Right lobe of liver (tissue), 6 donors: Measurements from ENCODE around the gene ANKS1B. TPM values are rescaled to one million over a fixed set of nuclear protein-coding genes. Genes with fewer than 3 reads are reported as not detected.

ENCODE experiments used
- ATAC-seq, 4 donors: fragments of 200-7000 bp; cut with Tn5 transposase; one replicate each; pipeline ENCODE4 v1.9.1; 2020; ENCODE audit warnings: mild to moderate bottlenecking in 4 of 4, moderate library complexity in 4 of 4
- DNase-seq, 3 donors: peaks; one replicate each; pipeline ENCODE4 v3.0.0-alpha.2; 2020
- H3K27ac ChIP-seq, 3 donors: fragments of 200-600 bp; one replicate each; pipeline ENCODE4 v1.8.0; 2022
- H3K27me3 ChIP-seq, 2 donors: fragments of 200-600 bp; one replicate each; pipeline ENCODE4 v1.8.0; 2022
- H3K36me3 ChIP-seq, 4 donors: fragments of 200-600 bp; sonication (generic) in 1 of 4; one replicate each; pipeline versions ENCODE4 v1.5.1 to v1.8.0; 2017 to 2022; ENCODE audit warnings: control low read depth in 1 of 4
- H3K4me1 ChIP-seq, 4 donors: fragments of 200-600 bp; sonication (generic) in 1 of 4; one replicate each; pipeline versions ENCODE4 v1.5.1 to v1.8.0; 2017 to 2022; ENCODE audit warnings: control low read depth in 1 of 4
- H3K4me3 ChIP-seq, 3 donors: fragments of 200-600 bp; one replicate each; pipeline ENCODE4 v1.8.0; 2022
- H3K9me3 ChIP-seq, 4 donors: fragments of 200-600 bp; sonication (generic) in 1 of 4; one replicate each; pipeline versions ENCODE4 v1.5.1 to v1.8.0; 2017 to 2022; ENCODE audit warnings: control low read depth in 1 of 4
- POLR2A ChIP-seq: fragments of 450-650 bp; IDR thresholded peaks from one replicate; pipeline ENCODE4 v1.6.1; 2017; ENCODE audit warnings: antibody characterized with exemption, mild to moderate bottlenecking
- WGBS: methylation state at CpG from one replicate; pipeline ENCODE4 v1.1.6; 2018; ENCODE audit warnings: low coverage, low lambda C conversion rate; ENCODE audit not compliant: insufficient coverage; ENCODE audit errors: missing lambda C conversion rate; 5-methylcytosine and 5-hydroxymethylcytosine counted together
- intact Hi-C, 2 donors: fragments of 100-400 bp; cut with DNase I; formaldehyde crosslinking; loops; one replicate each; pipeline versions ENCODE4 v1.11.2 to v1.14.1; 2022
- total RNA-seq, 6 experiments: library from RNA; depleted of rRNA in 2 of 6; stranded (reverse); fragments of >200 nt in 2 of 6; fragmentation: NEBNext Ultra II Directional in 3 of 6; extraction: Animal tissue kit (Norgen Biotek cat#: 25700) in 3 of 6; gene quantifications; one replicate each; pipeline versions ENCODE4 v1.1.0 to v1.2.4, GENCODE V29; 2016 to 2023
- TF ChIP-seq, protein P1 (sequence below), 4 donors: fragments of 200-600 bp in 3 of 4; fragments of 450-650 bp in 1 of 4; IDR thresholded peaks; one replicate each; pipeline versions ENCODE4 v1.5.1 to v1.8.0; 2016 to 2022; ENCODE audit warnings: antibody characterized with exemption in 4 of 4, mild to moderate bottlenecking in 2 of 4
- donor health status: DM: no; HTN: yes; CAD: no.
- donor health status: DM: no; HTN: no; CAD: no.
- donor health status: DM: no; HTN: no; CAD: no.
- donor health status: DM: no; HTN: yes; CAD: no.
- donor health status: DM: no; HTN: yes; CAD: no.

Gene ANKS1B
- total RNA-seq, 6 experiments from 2014 or later = 0.17 to 1.9 (median 0.44) TPM; not detected in 1

DNA sequence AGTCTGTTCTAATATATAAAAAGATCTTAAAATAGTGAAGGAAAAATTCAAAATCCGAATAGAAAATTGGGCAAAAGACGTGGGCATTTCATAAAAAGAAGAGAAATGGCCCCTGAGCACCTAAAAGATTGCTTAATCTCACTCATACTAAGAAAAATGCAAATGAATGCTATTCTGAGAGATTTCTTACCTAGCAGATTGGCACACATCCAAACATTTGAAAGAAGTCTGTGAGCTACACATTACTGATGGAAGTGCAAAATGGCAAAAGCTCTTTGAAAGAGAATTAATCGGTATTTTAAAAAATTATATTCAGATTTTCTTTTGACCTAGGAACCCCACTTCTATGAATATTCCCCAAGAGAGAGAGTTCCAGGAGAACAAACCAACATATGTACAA, 617.6 kb downstream of the ANKS1B start:
- DNase-seq = no peak
- 59% methylated on average over 3 of the region's 3 CpGs for WGBS

DNA sequence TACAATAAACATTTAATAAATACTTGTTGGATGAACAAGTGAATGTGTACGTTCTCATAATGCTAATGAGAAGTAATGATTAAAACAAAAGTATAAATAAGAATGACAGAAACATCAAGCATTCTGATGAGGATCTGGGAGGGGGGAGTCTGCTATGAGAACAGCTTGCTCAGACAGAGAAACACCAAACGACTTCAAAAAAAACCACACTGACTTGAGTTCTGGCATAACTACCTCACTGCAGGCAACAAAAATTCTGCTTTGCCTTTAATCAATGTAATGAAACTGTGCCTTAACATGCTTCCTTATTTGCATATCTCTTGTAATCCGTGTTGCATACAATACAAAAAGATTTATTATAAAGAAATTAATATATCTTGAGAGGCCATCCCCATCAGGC, 632.5 kb downstream of the ANKS1B start:
- Histone ChIP-seq H3K27ac (no peak overlapping the region), H3K4me3 (no peak overlapping the region), H3K9me3 (no peaks in the 10 kb centered on the region), H3K36me3 (no peaks in the 10 kb centered on the region), H3K27me3 (no peaks in the 10 kb centered on the region), H3K4me1 (no peaks in the 10 kb centered on the region)
- intact Hi-C loops = no loop called here
- ATAC-seq (no peak), DNase-seq (no peak)
- 24% methylated on average over 3 of the region's 3 CpGs for WGBS
- TF ChIP-seq, protein P1, sequence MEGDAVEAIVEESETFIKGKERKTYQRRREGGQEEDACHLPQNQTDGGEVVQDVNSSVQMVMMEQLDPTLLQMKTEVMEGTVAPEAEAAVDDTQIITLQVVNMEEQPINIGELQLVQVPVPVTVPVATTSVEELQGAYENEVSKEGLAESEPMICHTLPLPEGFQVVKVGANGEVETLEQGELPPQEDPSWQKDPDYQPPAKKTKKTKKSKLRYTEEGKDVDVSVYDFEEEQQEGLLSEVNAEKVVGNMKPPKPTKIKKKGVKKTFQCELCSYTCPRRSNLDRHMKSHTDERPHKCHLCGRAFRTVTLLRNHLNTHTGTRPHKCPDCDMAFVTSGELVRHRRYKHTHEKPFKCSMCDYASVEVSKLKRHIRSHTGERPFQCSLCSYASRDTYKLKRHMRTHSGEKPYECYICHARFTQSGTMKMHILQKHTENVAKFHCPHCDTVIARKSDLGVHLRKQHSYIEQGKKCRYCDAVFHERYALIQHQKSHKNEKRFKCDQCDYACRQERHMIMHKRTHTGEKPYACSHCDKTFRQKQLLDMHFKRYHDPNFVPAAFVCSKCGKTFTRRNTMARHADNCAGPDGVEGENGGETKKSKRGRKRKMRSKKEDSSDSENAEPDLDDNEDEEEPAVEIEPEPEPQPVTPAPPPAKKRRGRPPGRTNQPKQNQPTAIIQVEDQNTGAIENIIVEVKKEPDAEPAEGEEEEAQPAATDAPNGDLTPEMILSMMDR (IDR thresholded peaks at IDR 0.05) = no peak
- TF ChIP-seq POLR2A = no peak

More for the DNA sequence above, 617.6 kb downstream of the ANKS1B start:
- Histone ChIP-seq H3K9me3 (no peaks in the 10 kb centered on the region), H3K4me1 (no peaks in the 10 kb centered on the region), H3K27me3 (no peaks in the 10 kb centered on the region), H3K4me3 (no peak overlapping the region), H3K27ac (no peak overlapping the region), H3K36me3 (no peaks in the 10 kb centered on the region)
- TF ChIP-seq POLR2A = no peak
- TF ChIP-seq, protein P1 (IDR thresholded peaks at IDR 0.05) = no peak
- no peak for ATAC-seq
- intact Hi-C loops = no loop called here

DNA sequence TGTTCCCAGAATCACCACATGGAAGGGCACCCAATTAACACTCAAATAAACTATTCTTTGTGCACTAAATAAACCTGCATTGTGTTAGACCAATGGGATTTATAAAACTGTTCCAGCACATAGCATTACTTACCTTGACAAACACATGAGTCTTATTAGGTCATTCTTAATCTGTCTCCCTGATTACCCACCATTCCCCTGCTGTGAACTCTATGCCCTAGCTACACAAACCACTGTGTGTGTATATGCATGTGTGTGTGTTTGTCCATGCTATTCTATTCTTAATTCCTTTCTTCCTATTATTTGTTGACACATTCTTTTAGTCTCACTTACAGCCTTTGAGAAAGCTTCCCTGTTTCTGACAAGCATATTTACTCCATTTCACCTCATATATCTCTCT, 640.8 kb downstream of the ANKS1B start:
- H3K27me3 ChIP-seq = no peaks in the 10 kb centered on the region
- H3K36me3 ChIP-seq = no peaks in the 10 kb centered on the region
- no peak overlapping the region for H3K27ac ChIP-seq
- intact Hi-C loops = no loop called here
- no peak for ATAC-seq
- no peak overlapping the region for H3K4me3 ChIP-seq
- H3K9me3 ChIP-seq = no peaks in the 10 kb centered on the region
- TF ChIP-seq, protein P1 (IDR thresholded peaks at IDR 0.05) = no peak
- TF ChIP-seq POLR2A = no peak
- no peaks in the 10 kb centered on the region for H3K4me1 ChIP-seq
- DNase-seq = no peak

DNA sequence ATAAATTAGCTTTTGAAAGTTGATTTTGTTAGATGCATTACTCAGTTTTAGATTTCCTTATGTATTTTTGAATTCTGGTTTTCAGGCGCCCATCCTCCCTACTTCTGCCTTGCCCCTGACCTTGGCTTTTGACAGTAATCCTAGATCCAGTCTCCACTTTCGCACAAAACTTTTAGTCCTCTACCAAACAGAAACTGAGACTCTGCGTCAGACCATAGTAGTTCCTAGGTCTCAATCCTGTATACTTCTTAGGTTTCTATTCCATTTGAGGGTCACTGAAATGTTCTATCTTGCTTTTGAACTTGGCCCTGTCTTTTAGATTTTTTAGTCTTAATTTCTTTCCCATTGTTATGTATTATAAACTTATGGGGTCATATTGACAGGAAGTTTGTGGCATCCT, 645.1 kb downstream of the ANKS1B start:
- H3K36me3 ChIP-seq = no peaks in the 10 kb centered on the region
- TF ChIP-seq POLR2A = no peak
- TF ChIP-seq, protein P1 (IDR thresholded peaks at IDR 0.05) = no peak
- H3K27ac ChIP-seq = no peak overlapping the region
- ATAC-seq (no peak), DNase-seq (no peak)
- no peak overlapping the region for H3K4me3 ChIP-seq
- 73% methylated on average over 3 of the region's 3 CpGs for WGBS
- no peaks in the 10 kb centered on the region for H3K27me3 ChIP-seq
- no peaks in the 10 kb centered on the region for H3K4me1 ChIP-seq
- no peaks in the 10 kb centered on the region for H3K9me3 ChIP-seq
- intact Hi-C loops = no loop called here
